ENCODE results near the gene NAPB.

DNA sequence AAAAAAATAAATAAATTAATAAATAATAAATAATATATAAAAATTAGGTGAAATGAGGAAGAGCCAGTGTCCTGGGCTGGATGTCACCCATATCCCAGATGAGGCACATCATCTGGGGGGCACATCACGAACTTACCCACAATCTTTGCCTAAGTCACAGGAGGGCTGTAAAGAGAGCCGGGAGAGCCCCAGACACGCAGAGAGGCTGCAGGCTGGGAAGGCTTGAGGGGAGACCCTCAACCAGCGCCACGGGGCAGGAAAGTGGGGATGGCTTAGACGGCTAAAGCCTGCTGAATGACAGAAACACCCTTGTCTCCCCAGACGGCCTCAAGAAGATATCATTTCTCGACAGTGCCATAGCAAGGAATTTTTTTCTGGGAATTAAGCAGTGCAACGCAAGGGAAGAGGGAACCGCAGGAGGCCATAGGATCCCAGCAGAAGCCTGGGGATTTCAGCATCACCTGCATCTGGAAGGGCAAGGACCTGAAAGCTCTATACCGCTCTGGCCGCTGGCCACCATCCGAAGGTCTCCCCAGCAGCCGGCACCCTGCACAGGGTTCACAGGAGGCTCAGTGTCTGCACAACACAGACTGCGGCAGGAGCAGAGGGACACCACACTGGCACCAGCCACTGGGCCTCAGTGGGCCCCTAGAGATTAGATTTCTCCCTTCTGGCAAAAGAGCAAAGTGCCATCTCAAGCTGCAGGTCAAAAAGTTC lies 93.5 kb downstream of the NAPB start:
- TF ChIP-seq TAF1 (IDR thresholded peaks at IDR 0.05; ENCODE audit: borderline replicate concordance, low read depth, low read length), result no peak
- no peak for TF ChIP-seq POLR2AphosphoS5 (IDR thresholded peaks at IDR 0.05; ENCODE audit: low read depth, low read length)
- TF ChIP-seq POLR2A (IDR thresholded peaks at IDR 0.05; ENCODE audit: low read depth, low read length), result no peak
